HepG2 (cell line): ENCODE data around the gene ZBTB46. TPM values are rescaled to one million over a fixed set of nuclear protein-coding genes. Genes with fewer than 3 reads are reported as not detected.

ENCODE experiments used
- CC2D1A ChIP-seq: sonication (generic); formaldehyde crosslinking; IDR thresholded peaks from 2 replicates; pipeline ENCODE4 v1.8.1; 2023; ENCODE audit warnings: mild to moderate bottlenecking, missing genetic modification reagents
- DPF2 ChIP-seq: sonication (generic); formaldehyde crosslinking; IDR thresholded peaks from 2 replicates; pipeline ENCODE4 v1.4.0; 2020; ENCODE audit warnings: mild to moderate bottlenecking, low read depth, missing genetic modification reagents, borderline replicate concordance
- FOXJ3 ChIP-seq: sonication (generic); formaldehyde crosslinking; IDR thresholded peaks from 2 replicates; pipeline ENCODE4 v1.4.0; 2020; ENCODE audit warnings: missing genetic modification reagents, mild to moderate bottlenecking, borderline replicate concordance
- KLF9 ChIP-seq: IDR thresholded peaks from 2 replicates; pipeline ENCODE4 v1.6.1; 2016; ENCODE audit warnings: low read depth
- MTF2 ChIP-seq: sonication (generic); formaldehyde crosslinking; IDR thresholded peaks from 2 replicates; pipeline ENCODE4 v1.5.0; 2020; ENCODE audit warnings: missing genetic modification reagents, borderline replicate concordance
- NCOR1 ChIP-seq: fragments of 200-600 bp; sonication (generic); IDR thresholded peaks from 2 replicates; pipeline ENCODE4 v1.7.0; 2017; ENCODE audit warnings: antibody characterized with exemption, low read length, borderline replicate concordance
- THAP8 ChIP-seq: sonication (generic); formaldehyde crosslinking; IDR thresholded peaks from 2 replicates; pipeline ENCODE4 v1.5.1; 2020; ENCODE audit warnings: missing genetic modification reagents, mild to moderate bottlenecking, borderline replicate concordance
- ZBTB34 ChIP-seq: sonication (generic); formaldehyde crosslinking; IDR thresholded peaks from 2 replicates; pipeline ENCODE4 v1.8.0; 2022; ENCODE audit warnings: mild to moderate bottlenecking, missing genetic modification reagents
- ZFP36L1 ChIP-seq: sonication (generic); formaldehyde crosslinking; IDR thresholded peaks from 2 replicates; pipeline ENCODE4 v1.8.0; 2022; ENCODE audit warnings: mild to moderate bottlenecking, missing genetic modification reagents, moderate library complexity
- ZIK1 ChIP-seq: sonication (generic); formaldehyde crosslinking; IDR thresholded peaks from 2 replicates; pipeline ENCODE4 v1.5.0; 2020; ENCODE audit warnings: mild to moderate bottlenecking, low read depth, missing genetic modification reagents, borderline replicate concordance
- ZNF329 ChIP-seq: sonication (generic); formaldehyde crosslinking; IDR thresholded peaks from 2 replicates; pipeline ENCODE4 v1.9.0; 2021; ENCODE audit warnings: low read depth, mild to moderate bottlenecking, missing genetic modification reagents
- ZSCAN25 ChIP-seq: sonication (generic); formaldehyde crosslinking; IDR thresholded peaks from 2 replicates; pipeline ENCODE4 v1.8.0; 2022; ENCODE audit warnings: mild to moderate bottlenecking, missing genetic modification reagents
- polyA plus RNA-seq, 8 experiments: library from polyadenylated mRNA; depleted of rRNA in 3 of 8; stranded (reverse) in 7 of 8; unstranded in 1 of 8; fragments of >200 nt; fragmentation: Illumina TruSeq in 4 of 8; extraction: Trizol in 4 of 8; gene quantifications; 2 replicates each; pipeline versions ENCODE4 v1.2.1 to v1.2.3, GENCODE V29; 2011 to 2016; ENCODE audit warnings: low read depth in 4 of 8, missing spikeins in 1 of 8, mixed read lengths in 1 of 8; ENCODE audit not compliant: insufficient read depth in 1 of 8
- total RNA-seq, 5 experiments: library from RNA; depleted of rRNA; stranded (reverse); fragments of >200 nt; fragmentation: Illumina TruSeq; extraction: Trizol; gene quantifications; 2 replicates each; pipeline ENCODE4 v1.2.3, GENCODE V29; 2016; ENCODE audit warnings: low read depth in 1 of 5
- TF ChIP-seq, protein P1 (sequence below): conservative IDR thresholded peaks from 2 replicates; pipeline ENCODE4 v1.6.1; 2018; ENCODE audit warnings: missing genetic modification reagents
- TF ChIP-seq, protein P2 (sequence below): IDR thresholded peaks from 2 replicates; pipeline ENCODE4 v1.6.1; 2012; ENCODE audit warnings: low read length, improper control_type of control experiment
- TF ChIP-seq, protein P3 (sequence below): IDR thresholded peaks from 2 replicates; pipeline ENCODE4 v1.6.1; 2016; ENCODE audit warnings: low read depth, borderline replicate concordance
- TF ChIP-seq, protein P4 (sequence below): sonication (generic); formaldehyde crosslinking; IDR thresholded peaks from 2 replicates; pipeline ENCODE4 v1.4.0; 2020; ENCODE audit warnings: missing genetic modification reagents

Gene ZBTB46
- total and polyA plus RNA-seq, 2 of the 13 experiments (the other 11 are each of a cell fraction or from before 2014, with no cell fraction given): 1.6 to 13.5 TPM

GRCh38 chr20:63846128-63846771 is 15.2 kb upstream of the ZBTB46 start (continued):
- no peak for TF ChIP-seq ZBTB34
- TF ChIP-seq KLF9 (CRISPR knock-in tag): no peak
- peak; percentile 76 for TF ChIP-seq ZSCAN25 (CRISPR knock-in tag)
- TF ChIP-seq NCOR1: no peak
- no peak for TF ChIP-seq ZFP36L1 (CRISPR knock-in tag)
- TF ChIP-seq, protein P1, sequence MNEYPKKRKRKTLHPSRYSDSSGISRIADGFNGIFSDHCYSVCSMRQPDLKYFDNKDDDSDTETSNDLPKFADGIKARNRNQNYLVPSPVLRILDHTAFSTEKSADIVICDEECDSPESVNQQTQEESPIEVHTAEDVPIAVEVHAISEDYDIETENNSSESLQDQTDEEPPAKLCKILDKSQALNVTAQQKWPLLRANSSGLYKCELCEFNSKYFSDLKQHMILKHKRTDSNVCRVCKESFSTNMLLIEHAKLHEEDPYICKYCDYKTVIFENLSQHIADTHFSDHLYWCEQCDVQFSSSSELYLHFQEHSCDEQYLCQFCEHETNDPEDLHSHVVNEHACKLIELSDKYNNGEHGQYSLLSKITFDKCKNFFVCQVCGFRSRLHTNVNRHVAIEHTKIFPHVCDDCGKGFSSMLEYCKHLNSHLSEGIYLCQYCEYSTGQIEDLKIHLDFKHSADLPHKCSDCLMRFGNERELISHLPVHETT (CRISPR knock-in tag): no peak
- no peak for TF ChIP-seq THAP8 (CRISPR knock-in tag)
- TF ChIP-seq DPF2 (CRISPR knock-in tag): peak; percentile 54; the same call in 1 of the 2 replicates
- TF ChIP-seq, protein P2, sequence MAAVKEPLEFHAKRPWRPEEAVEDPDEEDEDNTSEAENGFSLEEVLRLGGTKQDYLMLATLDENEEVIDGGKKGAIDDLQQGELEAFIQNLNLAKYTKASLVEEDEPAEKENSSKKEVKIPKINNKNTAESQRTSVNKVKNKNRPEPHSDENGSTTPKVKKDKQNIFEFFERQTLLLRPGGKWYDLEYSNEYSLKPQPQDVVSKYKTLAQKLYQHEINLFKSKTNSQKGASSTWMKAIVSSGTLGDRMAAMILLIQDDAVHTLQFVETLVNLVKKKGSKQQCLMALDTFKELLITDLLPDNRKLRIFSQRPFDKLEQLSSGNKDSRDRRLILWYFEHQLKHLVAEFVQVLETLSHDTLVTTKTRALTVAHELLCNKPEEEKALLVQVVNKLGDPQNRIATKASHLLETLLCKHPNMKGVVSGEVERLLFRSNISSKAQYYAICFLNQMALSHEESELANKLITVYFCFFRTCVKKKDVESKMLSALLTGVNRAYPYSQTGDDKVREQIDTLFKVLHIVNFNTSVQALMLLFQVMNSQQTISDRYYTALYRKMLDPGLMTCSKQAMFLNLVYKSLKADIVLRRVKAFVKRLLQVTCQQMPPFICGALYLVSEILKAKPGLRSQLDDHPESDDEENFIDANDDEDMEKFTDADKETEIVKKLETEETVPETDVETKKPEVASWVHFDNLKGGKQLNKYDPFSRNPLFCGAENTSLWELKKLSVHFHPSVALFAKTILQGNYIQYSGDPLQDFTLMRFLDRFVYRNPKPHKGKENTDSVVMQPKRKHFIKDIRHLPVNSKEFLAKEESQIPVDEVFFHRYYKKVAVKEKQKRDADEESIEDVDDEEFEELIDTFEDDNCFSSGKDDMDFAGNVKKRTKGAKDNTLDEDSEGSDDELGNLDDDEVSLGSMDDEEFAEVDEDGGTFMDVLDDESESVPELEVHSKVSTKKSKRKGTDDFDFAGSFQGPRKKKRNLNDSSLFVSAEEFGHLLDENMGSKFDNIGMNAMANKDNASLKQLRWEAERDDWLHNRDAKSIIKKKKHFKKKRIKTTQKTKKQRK: no peak
- TF ChIP-seq, protein P3, sequence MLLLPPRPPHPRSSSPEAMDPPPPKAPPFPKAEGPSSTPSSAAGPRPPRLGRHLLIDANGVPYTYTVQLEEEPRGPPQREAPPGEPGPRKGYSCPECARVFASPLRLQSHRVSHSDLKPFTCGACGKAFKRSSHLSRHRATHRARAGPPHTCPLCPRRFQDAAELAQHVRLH (CRISPR knock-in tag): no peak
- TF ChIP-seq FOXJ3 (CRISPR knock-in tag): no peak
- no peak for TF ChIP-seq CC2D1A (CRISPR knock-in tag)
- no peak for TF ChIP-seq ZNF329 (CRISPR knock-in tag)
- TF ChIP-seq ZIK1 (CRISPR knock-in tag): 0 out of 2 replicates have a peak, but pooled peaks have one; percentile 13
- TF ChIP-seq MTF2 (CRISPR knock-in tag): no peak
- TF ChIP-seq, protein P4, sequence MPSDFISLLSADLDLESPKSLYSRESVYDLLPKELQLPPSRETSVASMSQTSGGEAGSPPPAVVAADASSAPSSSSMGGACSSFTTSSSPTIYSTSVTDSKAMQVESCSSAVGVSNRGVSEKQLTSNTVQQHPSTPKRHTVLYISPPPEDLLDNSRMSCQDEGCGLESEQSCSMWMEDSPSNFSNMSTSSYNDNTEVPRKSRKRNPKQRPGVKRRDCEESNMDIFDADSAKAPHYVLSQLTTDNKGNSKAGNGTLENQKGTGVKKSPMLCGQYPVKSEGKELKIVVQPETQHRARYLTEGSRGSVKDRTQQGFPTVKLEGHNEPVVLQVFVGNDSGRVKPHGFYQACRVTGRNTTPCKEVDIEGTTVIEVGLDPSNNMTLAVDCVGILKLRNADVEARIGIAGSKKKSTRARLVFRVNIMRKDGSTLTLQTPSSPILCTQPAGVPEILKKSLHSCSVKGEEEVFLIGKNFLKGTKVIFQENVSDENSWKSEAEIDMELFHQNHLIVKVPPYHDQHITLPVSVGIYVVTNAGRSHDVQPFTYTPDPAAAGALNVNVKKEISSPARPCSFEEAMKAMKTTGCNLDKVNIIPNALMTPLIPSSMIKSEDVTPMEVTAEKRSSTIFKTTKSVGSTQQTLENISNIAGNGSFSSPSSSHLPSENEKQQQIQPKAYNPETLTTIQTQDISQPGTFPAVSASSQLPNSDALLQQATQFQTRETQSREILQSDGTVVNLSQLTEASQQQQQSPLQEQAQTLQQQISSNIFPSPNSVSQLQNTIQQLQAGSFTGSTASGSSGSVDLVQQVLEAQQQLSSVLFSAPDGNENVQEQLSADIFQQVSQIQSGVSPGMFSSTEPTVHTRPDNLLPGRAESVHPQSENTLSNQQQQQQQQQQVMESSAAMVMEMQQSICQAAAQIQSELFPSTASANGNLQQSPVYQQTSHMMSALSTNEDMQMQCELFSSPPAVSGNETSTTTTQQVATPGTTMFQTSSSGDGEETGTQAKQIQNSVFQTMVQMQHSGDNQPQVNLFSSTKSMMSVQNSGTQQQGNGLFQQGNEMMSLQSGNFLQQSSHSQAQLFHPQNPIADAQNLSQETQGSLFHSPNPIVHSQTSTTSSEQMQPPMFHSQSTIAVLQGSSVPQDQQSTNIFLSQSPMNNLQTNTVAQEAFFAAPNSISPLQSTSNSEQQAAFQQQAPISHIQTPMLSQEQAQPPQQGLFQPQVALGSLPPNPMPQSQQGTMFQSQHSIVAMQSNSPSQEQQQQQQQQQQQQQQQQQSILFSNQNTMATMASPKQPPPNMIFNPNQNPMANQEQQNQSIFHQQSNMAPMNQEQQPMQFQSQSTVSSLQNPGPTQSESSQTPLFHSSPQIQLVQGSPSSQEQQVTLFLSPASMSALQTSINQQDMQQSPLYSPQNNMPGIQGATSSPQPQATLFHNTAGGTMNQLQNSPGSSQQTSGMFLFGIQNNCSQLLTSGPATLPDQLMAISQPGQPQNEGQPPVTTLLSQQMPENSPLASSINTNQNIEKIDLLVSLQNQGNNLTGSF (CRISPR knock-in tag): 0 out of 2 replicates have a peak, but pooled peaks have one; percentile 31
